Putamen (tissue), 1 donor: ENCODE results near the gene BCL7A.

ENCODE experiments used
- DNase-seq: peaks from one replicate; pipeline ENCODE4 v3.0.0-alpha.2; 2016; ENCODE audit warnings: low spot score

The BCL7A gene

GRCh38 chr12:122001466-122002209 is 20.0 kb upstream of the BCL7A start:
- DNase-seq = peak; percentile 77

GRCh38 chr12:122003651-122004611 is 17.8 kb upstream of the BCL7A start:
- no peak for DNase-seq

- DNase-seq = no peak
These were observed 17.0 kb upstream of the BCL7A start for GRCh38 chr12:122004633-122005071.

- no peak for DNase-seq
These were observed 16.4 kb upstream of the BCL7A start for GRCh38 chr12:122005252-122005776.

- no peak for DNase-seq
These were observed 15.3 kb upstream of the BCL7A start for GRCh38 chr12:122006186-122006926.

DNA sequence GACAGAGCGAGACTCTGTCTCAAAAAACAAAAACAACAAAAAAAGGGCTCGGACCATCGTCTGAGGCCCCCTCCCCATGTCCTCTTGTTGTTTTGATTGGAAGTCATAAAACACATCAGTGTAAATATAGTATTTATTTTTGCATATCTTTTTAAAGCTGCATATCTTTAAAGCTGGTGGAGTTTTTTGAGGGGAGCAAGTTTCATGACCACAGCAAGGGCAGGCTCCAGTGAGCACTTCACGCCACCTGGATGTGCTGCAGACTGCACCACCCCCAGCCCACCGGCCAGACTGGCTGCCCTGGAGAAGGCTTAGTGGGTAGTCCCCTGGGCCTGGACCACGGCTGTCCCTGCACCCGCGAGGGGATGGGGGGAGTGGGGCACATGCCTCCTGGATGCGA is 11.9 kb upstream of the BCL7A start:
- DNase-seq = no peak

- no peak for DNase-seq
These were observed 9.5 kb upstream of the BCL7A start for GRCh38 chr12:122012184-122012583.

DNA sequence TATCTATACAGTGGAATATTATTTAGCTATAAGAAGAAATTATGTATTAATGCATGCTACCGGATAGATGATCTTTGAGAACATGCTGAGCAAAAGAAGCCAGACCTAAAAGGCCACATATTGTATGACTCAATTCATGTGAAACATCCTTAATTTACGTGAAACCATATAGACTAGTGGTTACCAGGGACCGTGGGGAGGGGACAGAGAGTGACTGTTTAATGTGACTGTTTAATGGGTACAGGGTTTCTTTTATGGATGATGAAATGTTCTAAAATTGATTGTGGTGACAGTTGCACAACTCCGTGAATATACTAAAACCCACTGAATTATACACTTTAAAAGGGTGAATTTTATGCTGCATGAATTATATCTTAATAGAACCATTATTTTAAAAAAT is 8.5 kb upstream of the BCL7A start:
- no peak for DNase-seq

- no peak for DNase-seq
These were observed 7.7 kb upstream of the BCL7A start for GRCh38 chr12:122013791-122014590.

- DNase-seq = no peak
These were observed 6.9 kb upstream of the BCL7A start for GRCh38 chr12:122014781-122015180.

DNA sequence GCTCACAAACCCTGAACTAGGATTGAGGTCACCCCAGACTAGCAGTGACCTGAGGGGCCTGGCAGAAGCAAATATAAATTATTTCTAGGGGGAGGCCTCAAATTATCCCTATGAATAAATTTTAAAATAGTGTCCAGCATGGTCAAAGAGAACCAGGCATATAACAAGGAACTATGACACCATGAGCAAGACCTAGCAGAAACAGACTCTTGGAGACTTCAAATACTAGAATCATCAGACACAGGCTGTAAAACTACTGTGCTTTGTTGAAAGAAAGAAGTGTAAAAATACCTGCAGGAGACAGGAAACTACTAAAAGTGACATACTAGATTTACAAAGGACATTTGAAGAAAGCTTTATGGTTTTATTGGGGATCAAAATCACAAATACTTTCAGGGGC is 3.2 kb upstream of the BCL7A start:
- DNase-seq = no peak

DNA sequence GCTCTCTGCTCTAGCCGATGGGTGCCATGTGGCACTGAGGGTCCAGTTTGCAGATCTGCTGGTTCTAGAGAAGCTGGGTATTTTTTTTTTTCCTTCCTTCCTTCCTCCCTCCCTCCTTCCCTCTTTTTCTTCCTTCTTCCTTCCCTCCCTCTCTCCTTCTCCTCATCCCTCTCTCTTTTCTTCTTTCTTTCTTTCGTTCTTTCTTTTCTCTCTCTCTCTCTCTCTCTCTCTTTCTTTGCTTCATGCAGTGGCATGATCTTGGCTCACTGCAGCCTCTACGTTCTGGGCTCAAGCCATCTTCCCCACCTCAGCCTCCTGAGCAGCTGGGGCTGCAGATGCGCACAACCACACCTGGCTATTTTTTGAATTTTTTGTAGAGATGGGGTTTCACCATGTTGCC is 2.7 kb upstream of the BCL7A start:
- no peak for DNase-seq

DNA sequence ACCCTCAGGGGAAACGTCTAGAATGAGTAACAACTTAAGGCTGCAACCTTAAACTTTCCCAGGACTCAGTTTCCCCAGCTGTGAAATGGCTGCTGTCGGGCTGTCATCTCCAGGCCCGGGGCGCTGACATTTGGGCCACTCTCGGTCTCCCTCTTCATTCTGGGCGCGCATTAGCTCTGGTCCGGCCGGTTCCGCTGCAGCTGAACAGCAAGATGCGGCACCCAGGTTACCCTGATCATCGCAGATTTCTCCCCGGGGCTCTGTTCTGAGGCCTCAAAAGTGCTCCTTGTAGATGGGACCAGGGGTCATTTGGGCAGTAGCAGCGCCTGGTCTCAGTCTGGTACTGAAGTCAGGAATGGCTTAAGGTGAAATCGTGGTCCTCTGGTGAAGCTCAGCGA is 890 bp upstream of the BCL7A start:
- no peak for DNase-seq

DNA sequence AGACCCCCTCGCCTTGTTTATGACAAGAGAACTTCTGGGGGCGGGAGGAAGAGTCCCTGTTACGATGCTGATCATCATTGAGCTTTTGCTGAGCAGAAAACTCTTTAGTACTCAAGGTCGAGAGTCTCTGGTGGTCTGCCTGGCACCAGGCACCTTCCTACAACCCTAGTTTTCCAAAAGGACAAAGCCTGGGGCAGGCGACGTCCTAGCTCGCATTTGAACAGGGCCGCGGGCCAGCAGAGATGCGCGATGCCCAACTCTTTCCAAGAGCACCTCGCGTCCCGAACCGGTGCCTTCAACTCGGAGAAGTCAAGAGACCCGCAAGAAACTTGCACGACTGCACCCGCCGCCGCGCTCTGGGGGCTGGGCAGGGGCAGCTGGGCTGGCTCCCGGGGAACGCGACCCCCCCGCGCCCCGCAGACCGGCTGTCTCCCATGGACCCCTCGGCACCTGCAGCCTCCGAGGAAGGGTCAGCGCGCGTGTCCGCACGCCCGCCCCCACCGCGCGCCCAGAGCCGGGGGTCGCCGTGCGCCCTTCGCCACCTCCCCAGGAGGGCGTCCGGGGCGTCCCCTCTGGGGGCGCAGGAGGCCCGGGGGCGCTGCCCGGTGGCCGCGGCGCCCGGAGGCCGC is 377 bp upstream of the BCL7A start:
- no peak for DNase-seq

DNA sequence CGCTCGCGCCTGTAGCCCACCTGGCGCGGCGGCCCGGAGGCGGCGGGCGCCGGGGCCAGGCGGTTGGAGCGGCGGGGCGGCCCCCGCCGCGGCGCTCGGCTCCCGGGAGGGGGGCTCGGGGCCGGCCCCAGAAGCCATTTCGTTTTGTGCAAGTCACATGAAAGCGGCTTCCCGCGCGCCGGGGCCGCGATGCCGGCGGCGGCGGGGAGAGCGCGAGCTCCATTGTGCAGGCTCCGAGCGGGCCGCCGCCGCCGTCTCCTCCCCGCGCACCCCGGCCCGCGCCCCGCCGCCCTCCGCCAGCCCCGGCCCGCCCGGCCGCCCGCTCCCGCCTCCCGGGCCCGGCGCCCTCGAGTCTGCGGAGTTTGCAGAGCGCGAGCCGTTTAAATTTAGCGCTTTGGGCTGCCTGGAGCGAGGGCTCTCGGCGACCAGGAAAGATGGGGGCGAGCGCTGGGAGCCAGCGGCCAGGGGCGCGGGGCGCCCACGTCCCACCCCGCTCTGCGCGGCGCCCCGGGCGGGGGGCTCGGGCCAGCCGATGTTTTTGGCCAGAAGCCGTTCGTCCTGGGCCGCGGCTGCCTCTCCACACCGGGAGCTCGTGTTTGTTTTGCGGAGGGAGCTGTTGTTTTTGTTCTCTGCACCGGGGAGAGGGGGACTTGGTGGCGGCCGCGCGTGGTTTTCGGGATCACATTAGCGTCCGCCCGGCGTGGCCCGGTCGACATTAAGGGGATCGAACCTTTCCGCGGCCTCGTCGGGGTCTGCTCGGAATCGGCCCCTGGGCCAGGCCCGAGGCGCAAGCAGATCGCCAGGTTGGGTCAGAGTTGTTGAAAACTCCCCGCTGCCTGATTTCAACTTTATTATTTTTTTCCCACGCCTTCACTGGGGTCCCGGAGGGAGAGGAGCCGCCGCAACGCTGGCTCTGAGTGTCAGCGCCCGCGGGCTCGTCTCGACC is 982 bp downstream of the BCL7A start:
- DNase-seq = peak; percentile 59

DNA sequence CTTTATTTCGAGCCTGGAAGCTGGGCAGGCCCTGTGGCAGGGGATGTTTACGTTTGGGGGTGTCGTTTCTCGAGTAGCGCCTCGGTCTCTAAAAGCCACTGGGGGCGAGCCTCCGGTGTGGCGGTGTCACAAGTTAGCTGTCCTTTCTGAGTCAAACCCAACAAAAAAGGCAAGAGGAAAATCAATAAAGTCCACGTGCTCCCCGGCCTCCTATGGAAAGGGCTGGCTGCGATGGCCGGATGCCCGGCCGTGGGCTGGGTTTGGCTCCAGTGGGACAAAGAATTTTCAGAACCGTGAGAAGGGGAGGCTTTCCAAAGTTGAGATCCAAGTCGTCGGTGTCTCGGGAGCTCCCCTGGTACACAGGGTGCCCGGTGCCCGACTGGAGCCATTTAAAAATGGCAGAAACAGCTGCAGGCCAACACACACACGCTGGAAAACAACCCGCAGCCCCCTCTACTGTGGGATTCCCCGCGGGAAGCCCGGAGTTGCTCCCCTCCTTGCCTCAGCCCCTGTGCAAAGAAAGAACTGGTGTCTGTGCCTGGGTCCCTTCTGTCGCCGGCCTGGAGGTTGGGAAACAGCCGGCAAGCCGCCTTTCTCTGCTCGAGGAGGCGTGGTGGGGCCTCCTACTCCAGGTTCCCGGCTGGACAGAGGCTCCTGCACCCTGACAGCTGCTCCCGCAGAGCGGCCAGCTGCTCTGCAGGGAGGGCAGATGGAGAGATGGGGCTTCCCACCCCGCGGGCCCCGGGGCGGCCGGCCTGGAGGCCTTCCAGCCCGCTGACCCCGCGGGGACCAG is 1.9 kb downstream of the BCL7A start:
- peak; percentile 63 for DNase-seq

- no peak for DNase-seq
These were observed 2.6 kb downstream of the BCL7A start for GRCh38 chr12:122024132-122024785.

- DNase-seq = no peak
These were observed 5.1 kb downstream of the BCL7A start for GRCh38 chr12:122026706-122027333.
